GM12878 (cell line): ENCODE measurements around the gene PROSER2. TPM values are rescaled to one million over a fixed set of nuclear protein-coding genes. Genes with fewer than 3 reads are reported as not detected.

ENCODE experiments used
- CBFB ChIP-seq: IDR thresholded peaks from 2 replicates; pipeline ENCODE4 v1.6.1; 2016; ENCODE audit warnings: antibody characterized with exemption, low read depth
- EP300 ChIP-seq, 2 experiments: fragments of 150-350 bp in 1 of 2; IDR thresholded peaks; 2 replicates each; pipeline ENCODE4 v1.6.1; 2011 to 2012; ENCODE audit warnings: low read depth in 2 of 2, low read length in 2 of 2, borderline replicate concordance in 1 of 2, improper control_type of control experiment in 1 of 2, inconsistent platforms in 1 of 2; ENCODE audit not compliant: control insufficient read depth in 1 of 2
- NFIC ChIP-seq: IDR thresholded peaks from 2 replicates; pipeline ENCODE4 v1.6.1; 2012; ENCODE audit warnings: low read depth, mild to moderate bottlenecking, inconsistent platforms, low read length, moderate library complexity
- RUNX3 ChIP-seq: IDR thresholded peaks from 2 replicates; pipeline ENCODE4 v1.6.1; 2012; ENCODE audit warnings: low read length, inconsistent platforms
- SMC3 ChIP-seq: IDR thresholded peaks from 2 replicates; pipeline ENCODE4 v1.6.1; 2011; ENCODE audit warnings: low read length, improper control_type of control experiment, borderline replicate concordance
- TARDBP ChIP-seq: IDR thresholded peaks from 2 replicates; pipeline ENCODE4 v1.6.1; 2016; ENCODE audit warnings: borderline replicate concordance
- YBX1 ChIP-seq: fragments of 450-650 bp; IDR thresholded peaks from 2 replicates; pipeline ENCODE4 v1.6.1; 2016; ENCODE audit warnings: antibody characterized with exemption
- ZBTB33 ChIP-seq: fragments of 450-650 bp; IDR thresholded peaks from 2 replicates; pipeline ENCODE4 v1.6.1; 2017; ENCODE audit warnings: mild to moderate bottlenecking
- polyA plus RNA-seq, 11 experiments: library from polyadenylated mRNA; depleted of rRNA in 4 of 11; unstranded in 6 of 11; stranded (reverse) in 5 of 11; fragments of >200 nt; fragmentation: Nextera tagmentation in 4 of 11; fragmentation: Illumina TruSeq in 1 of 11; extraction: Ambion mirVana in 4 of 11; extraction: Trizol in 1 of 11; gene quantifications; 1 replicate in 1 of 11; 2 replicates in 10 of 11; pipeline versions ENCODE4 v1.2.1 to v1.2.3, GENCODE V29; 2011 to 2016; ENCODE audit warnings: inconsistent platforms in 2 of 11, missing spikeins in 2 of 11, low read depth in 1 of 11
- total RNA-seq, 4 experiments: library from RNA; depleted of rRNA in 3 of 4; stranded (reverse); fragments of >200 nt in 3 of 4; fragmentation: Illumina TruSeq in 1 of 4; extraction: Trizol in 1 of 4; gene quantifications; 2 replicates each; pipeline versions ENCODE4 v1.2.1 to v1.2.3, GENCODE V29; 2013 to 2021
- TF ChIP-seq, protein P1 (sequence below): IDR thresholded peaks from 2 replicates; pipeline ENCODE4 v1.6.1; 2012; ENCODE audit warnings: low read length, inconsistent platforms

Gene PROSER2
- total and polyA plus RNA-seq, 10 of the 15 experiments (the other 5 are each of a cell fraction or from before 2014, with no cell fraction given): 0.04 to 0.25 (median 0.07) TPM; not detected in 6

DNA sequence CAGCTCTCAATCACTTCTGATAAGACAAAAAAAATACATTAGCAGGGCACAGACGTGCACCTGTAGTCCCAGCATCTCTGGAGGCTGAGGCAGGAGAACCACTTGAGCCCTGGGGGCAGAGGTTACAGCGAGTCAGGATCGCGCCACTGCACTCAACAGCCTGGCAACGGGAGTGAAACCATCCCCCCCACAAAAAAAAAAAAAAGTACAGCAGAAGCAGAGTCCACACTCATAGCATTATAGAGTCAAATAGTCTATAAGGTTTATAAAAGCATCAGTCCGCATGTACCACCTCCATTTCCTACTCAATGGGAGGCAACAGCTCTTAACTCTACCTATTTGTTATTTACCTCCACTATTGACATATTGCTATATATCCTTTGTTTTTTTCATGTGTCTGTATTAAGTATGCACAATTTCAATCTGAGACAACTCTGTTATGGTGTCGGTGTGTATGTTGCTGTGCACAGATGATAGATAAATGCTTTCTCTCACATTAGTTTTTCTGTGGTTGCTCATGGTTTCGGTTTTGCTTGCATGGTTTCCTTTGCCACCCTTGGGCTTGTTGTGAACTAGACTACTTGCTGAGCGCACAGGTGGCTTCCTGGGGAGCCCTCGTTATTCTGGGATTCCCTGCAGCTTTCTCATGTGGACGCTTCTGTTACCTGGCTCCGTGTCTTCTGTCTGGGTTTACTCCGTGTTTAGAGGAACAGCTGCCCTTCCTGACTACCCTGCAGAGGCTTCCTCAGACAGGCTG is 40.4 kb downstream of the PROSER2 start (continued):
- TF ChIP-seq RUNX3: peak; percentile 93
- peak; percentile 40; the same call in 1 of the 2 replicates for TF ChIP-seq CBFB
- no peak for TF ChIP-seq EP300 (IDR thresholded peaks at IDR 0.05; ENCODE audit: borderline replicate concordance in 1 of 2, control insufficient read depth in 1 of 2, low read depth in 2 of 2, low read length in 2 of 2)
- no peak; the same call in 1 of the 2 replicates for TF ChIP-seq ZBTB33
- no peak for TF ChIP-seq YBX1
- 0 out of 2 replicates have a peak, but pooled peaks have one; percentile 36 for TF ChIP-seq NFIC
- TF ChIP-seq, protein P1, sequence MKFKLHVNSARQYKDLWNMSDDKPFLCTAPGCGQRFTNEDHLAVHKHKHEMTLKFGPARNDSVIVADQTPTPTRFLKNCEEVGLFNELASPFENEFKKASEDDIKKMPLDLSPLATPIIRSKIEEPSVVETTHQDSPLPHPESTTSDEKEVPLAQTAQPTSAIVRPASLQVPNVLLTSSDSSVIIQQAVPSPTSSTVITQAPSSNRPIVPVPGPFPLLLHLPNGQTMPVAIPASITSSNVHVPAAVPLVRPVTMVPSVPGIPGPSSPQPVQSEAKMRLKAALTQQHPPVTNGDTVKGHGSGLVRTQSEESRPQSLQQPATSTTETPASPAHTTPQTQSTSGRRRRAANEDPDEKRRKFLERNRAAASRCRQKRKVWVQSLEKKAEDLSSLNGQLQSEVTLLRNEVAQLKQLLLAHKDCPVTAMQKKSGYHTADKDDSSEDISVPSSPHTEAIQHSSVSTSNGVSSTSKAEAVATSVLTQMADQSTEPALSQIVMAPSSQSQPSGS: peak; percentile 58; the same call in 1 of the 2 replicates
- no peak for TF ChIP-seq TARDBP
- TF ChIP-seq SMC3: peak; percentile 1; the same call in 1 of the 2 replicates
